GM12878 (cell line): ENCODE data around the gene BCAS3. TPM values are rescaled to one million over a fixed set of nuclear protein-coding genes. Genes with fewer than 3 reads are reported as not detected.

Experiments
- ATAC-seq: fragments of 200-7000 bp; cut with Tn5 transposase; 3 replicates; pipeline ENCODE4 v1.9.1; 2020; ENCODE audit warnings: mild to moderate bottlenecking, moderate library complexity
- BruUV-seq: library from RNA; stranded (reverse); fragments of 400-500 nt; replicated peaks from 2 replicates; lab custom pipeline; 2021; lab: Mats Ljungman, UMichigan
- CTCF ChIA-PET: fragments of 300-600 bp; sonication (Branson Sonifier 250); formaldehyde crosslinking; extraction: SDS; loops from one replicate; lab custom pipeline; 2021; ENCODE audit warnings: inconsistent platforms; lab: Yijun Ruan, JAX
- POLR2A ChIA-PET: fragments of 350-600 bp; formaldehyde crosslinking; extraction: SDS; loops from one replicate; lab custom pipeline; 2021; ENCODE audit warnings: inconsistent platforms; lab: Charles Lee
- RAD21 ChIA-PET: fragments of 300-600 bp; sonication (Branson Sonifier 250); formaldehyde crosslinking; loops from one replicate; lab custom pipeline; 2023; ENCODE audit warnings: antibody characterized with exemption; ENCODE audit not compliant: unreplicated experiment; lab: Charles Lee
- SMC1A ChIA-PET: fragments of 300-600 bp; sonication (Branson Sonifier 250); formaldehyde crosslinking; loops from one replicate; lab custom pipeline; 2023; ENCODE audit not compliant: unreplicated experiment, uncharacterized antibody; lab: Charles Lee
- DNase-seq: peaks from one replicate; pipeline ENCODE4 v3.0.0-alpha.2; 2011; ENCODE audit warnings: low read depth, low spot score
- FAIRE-seq: peaks from 3 replicates; lab custom pipeline; 2011; peaks lifted over from hg19 to GRCh38; lab: Jason Lieb, UNC
- H2AFZ ChIP-seq: 2 replicates; pipeline ENCODE4 v1.6.0; 2011; ENCODE audit warnings: low read depth, low read length, control low read depth; ENCODE audit not compliant: control insufficient read depth
- H3K27ac ChIP-seq: 2 replicates; pipeline ENCODE4 v1.5.1; 2011; ENCODE audit warnings: control low read depth; ENCODE audit not compliant: control insufficient read depth, insufficient read depth
- H3K27me3 ChIP-seq, 2 experiments: replicated peaks in 1 of 2; 2 replicates each; pipeline versions ENCODE4 v1.6.0 to v1.6.1; 2011; ENCODE audit warnings: low read length in 1 of 2; ENCODE audit not compliant: control insufficient read depth in 2 of 2, insufficient read depth in 2 of 2
- H3K36me3 ChIP-seq, 2 experiments: 2 replicates each; pipeline ENCODE4 v1.5.1; 2011; ENCODE audit warnings: low read length in 1 of 2; ENCODE audit not compliant: control insufficient read depth in 2 of 2, insufficient read depth in 2 of 2
- H3K4me1 ChIP-seq: 2 replicates; pipeline ENCODE4 v1.6.1; 2011; ENCODE audit warnings: mild to moderate bottlenecking, low read length, moderate library complexity, mixed read lengths; ENCODE audit not compliant: control insufficient read depth, insufficient read depth
- H3K4me2 ChIP-seq: 2 replicates; pipeline ENCODE4 v1.6.0; 2011; ENCODE audit warnings: control low read depth; ENCODE audit not compliant: control insufficient read depth, insufficient read depth
- H3K4me3 ChIP-seq: fragments of 200-600 bp; sonication (generic); 2 replicates; pipeline ENCODE4 v1.5.1; 2016
- H3K79me2 ChIP-seq: 2 replicates; pipeline ENCODE4 v1.6.0; 2011; ENCODE audit warnings: low read length; ENCODE audit not compliant: control insufficient read depth, insufficient read depth
- H3K9ac ChIP-seq: 2 replicates; pipeline ENCODE4 v1.8.0; 2011; ENCODE audit warnings: low read length, control low read depth, mixed read lengths; ENCODE audit not compliant: control insufficient read depth, insufficient read depth
- H3K9me3 ChIP-seq: replicated peaks from 3 replicates; pipeline ENCODE4 v1.5.1; 2011; ENCODE audit warnings: mild to moderate bottlenecking, low read length; ENCODE audit not compliant: control insufficient read depth, insufficient read depth
- H4K20me1 ChIP-seq: 2 replicates; pipeline ENCODE4 v1.6.0; 2011; ENCODE audit not compliant: control insufficient read depth, insufficient read depth
- WGBS: methylation state at CpG from one replicate; pipeline ENCODE4 v1.1.6; 2016; ENCODE audit warnings: low lambda C conversion rate; ENCODE audit not compliant: insufficient replicate concordance, insufficient coverage; ENCODE audit errors: missing lambda C conversion rate; 5-methylcytosine and 5-hydroxymethylcytosine counted together
- in situ Hi-C: fragments of 300-500 bp; cut with MboI; formaldehyde crosslinking; loops from 9 replicates; pipeline ENCODE4 v1.14.3; 2018; ENCODE audit warnings: mixed read lengths
- intact Hi-C: fragments of 100-400 bp; cut with micrococcal nuclease; formaldehyde crosslinking; loops from one replicate; pipeline ENCODE4 v1.14.2; 2022; ENCODE audit not compliant: unreplicated experiment
- polyA plus RNA-seq, 11 experiments: library from polyadenylated mRNA; depleted of rRNA in 4 of 11; unstranded in 6 of 11; stranded (reverse) in 5 of 11; fragments of >200 nt; fragmentation: Nextera tagmentation in 4 of 11; fragmentation: Illumina TruSeq in 1 of 11; extraction: Ambion mirVana in 4 of 11; extraction: Trizol in 1 of 11; gene quantifications; 1 replicate in 1 of 11; 2 replicates in 10 of 11; pipeline versions ENCODE4 v1.2.1 to v1.2.3, GENCODE V29; 2011 to 2016; ENCODE audit warnings: inconsistent platforms in 2 of 11, missing spikeins in 2 of 11, low read depth in 1 of 11
- total RNA-seq, 4 experiments: library from RNA; depleted of rRNA in 3 of 4; stranded (reverse); fragments of >200 nt in 3 of 4; fragmentation: Illumina TruSeq in 1 of 4; extraction: Trizol in 1 of 4; gene quantifications; 2 replicates each; pipeline versions ENCODE4 v1.2.1 to v1.2.3, GENCODE V29; 2013 to 2021
- TF ChIP-seq, protein P1 (sequence below): fragments of 450-650 bp; IDR thresholded peaks from 2 replicates; pipeline ENCODE4 v1.6.1; 2016; ENCODE audit warnings: mild to moderate bottlenecking, moderate library complexity, borderline replicate concordance
- TF ChIP-seq, protein P2 (sequence below): fragments of 450-650 bp; IDR thresholded peaks from 2 replicates; pipeline ENCODE4 v1.6.1; 2017; ENCODE audit warnings: mild to moderate bottlenecking, moderate library complexity
- TF ChIP-seq, protein P3 (sequence below): fragments of 150-350 bp; IDR thresholded peaks from 2 replicates; pipeline ENCODE4 v1.6.1; 2014; ENCODE audit warnings: mild to moderate bottlenecking, low read depth, low read length
- TF ChIP-seq, protein P4 (sequence below): IDR thresholded peaks from 2 replicates; pipeline ENCODE4 v1.6.1; 2011; ENCODE audit warnings: borderline replicate concordance, low read depth, mild to moderate bottlenecking, moderate library complexity, low read length; ENCODE audit not compliant: insufficient read depth, poor library complexity, severe bottlenecking

BCAS3 gene
- total and polyA plus RNA-seq, 10 of the 15 experiments (the other 5 are each of a cell fraction or from before 2014, with no cell fraction given), result 2.1 to 11.0 (median 6.6) TPM

DNA sequence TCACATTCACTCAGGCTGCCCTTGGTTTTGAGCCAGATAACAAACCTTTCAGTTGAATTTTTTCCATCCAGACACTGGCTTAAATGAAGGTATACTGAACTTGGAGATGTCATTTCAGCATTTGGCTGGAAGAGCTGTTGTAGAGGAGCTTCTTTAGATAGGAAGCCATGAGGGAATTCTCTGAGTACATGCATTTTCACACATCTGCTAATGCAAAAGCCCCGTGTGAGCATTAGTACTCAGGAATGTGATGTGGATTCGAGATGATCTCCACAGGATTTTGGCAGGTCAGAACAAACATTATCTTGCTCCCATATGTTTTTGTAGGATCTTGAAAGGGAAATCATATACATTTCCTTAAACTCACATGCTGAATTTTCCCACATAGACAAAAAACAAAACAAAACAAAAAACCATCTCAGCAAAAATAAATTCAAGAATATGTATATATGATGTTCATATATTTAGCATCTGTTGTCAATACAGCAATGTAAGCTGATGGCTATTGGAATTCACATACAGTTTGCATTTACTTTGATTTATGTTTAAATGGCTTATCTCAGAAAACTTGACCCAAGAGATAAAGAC lies 444.8 kb downstream of the BCAS3 start (continued):
- TF ChIP-seq, protein P1, sequence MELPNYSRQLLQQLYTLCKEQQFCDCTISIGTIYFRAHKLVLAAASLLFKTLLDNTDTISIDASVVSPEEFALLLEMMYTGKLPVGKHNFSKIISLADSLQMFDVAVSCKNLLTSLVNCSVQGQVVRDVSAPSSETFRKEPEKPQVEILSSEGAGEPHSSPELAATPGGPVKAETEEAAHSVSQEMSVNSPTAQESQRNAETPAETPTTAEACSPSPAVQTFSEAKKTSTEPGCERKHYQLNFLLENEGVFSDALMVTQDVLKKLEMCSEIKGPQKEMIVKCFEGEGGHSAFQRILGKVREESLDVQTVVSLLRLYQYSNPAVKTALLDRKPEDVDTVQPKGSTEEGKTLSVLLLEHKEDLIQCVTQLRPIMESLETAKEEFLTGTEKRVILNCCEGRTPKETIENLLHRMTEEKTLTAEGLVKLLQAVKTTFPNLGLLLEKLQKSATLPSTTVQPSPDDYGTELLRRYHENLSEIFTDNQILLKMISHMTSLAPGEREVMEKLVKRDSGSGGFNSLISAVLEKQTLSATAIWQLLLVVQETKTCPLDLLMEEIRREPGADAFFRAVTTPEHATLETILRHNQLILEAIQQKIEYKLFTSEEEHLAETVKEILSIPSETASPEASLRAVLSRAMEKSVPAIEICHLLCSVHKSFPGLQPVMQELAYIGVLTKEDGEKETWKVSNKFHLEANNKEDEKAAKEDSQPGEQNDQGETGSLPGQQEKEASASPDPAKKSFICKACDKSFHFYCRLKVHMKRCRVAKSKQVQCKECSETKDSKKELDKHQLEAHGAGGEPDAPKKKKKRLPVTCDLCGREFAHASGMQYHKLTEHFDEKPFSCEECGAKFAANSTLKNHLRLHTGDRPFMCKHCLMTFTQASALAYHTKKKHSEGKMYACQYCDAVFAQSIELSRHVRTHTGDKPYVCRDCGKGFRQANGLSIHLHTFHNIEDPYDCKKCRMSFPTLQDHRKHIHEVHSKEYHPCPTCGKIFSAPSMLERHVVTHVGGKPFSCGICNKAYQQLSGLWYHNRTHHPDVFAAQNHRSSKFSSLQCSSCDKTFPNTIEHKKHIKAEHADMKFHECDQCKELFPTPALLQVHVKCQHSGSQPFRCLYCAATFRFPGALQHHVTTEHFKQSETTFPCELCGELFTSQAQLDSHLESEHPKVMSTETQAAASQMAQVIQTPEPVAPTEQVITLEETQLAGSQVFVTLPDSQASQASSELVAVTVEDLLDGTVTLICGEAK, result no peak
- TF ChIP-seq, all 136 proteins: peak for 0

DNA sequence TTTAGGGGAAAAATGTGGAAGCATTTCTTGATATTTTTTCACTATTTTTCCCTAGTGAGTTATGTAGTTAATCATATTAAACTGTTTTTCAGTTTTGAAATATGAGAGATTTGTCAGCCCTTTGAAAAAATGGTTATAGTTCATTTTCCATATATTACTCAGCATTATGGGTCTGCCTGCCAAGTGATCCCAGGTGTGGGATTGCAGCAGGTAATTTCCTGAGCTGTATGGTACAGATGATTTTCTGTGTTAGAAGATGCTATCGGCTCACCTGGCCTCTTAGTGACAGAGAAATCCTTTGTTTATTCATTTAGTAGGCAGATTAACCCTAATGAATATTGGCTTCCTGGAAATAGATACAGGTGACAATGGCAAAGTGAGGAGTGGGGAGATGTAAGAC lies 446.9 kb downstream of the BCAS3 start:
- intact Hi-C loops (no loop called here), in situ Hi-C loops (no loop called here)
- Histone ChIP-seq H3K9me3 (no peaks in the 10 kb centered on the region), H3K4me1 (no peaks in the 10 kb centered on the region), H2AFZ (no peak overlapping the region), H3K4me2 (no peak overlapping the region), H3K27ac (no peak overlapping the region), H3K79me2 (no peaks in the 10 kb centered on the region), H4K20me1 (no peaks in the 10 kb centered on the region), H3K27me3 (no peaks in the 10 kb centered on the region), H3K9ac (no peak overlapping the region), H3K4me3 (no peak overlapping the region), H3K36me3 (no peaks in the 10 kb centered on the region)
- whole genome bisulfite sequencing, result 33% methylated on average over 1 of the region's 1 CpG
- ATAC-seq (no peak), FAIRE-seq (no peak), DNase-seq (no peak)
- ChIA-PET RAD21 (interaction anchor here (0.5 kb wide), 1 partner anchor 82 kb away, joined by 4 read pairs; no protein-coding TSS in a partner anchor), POLR2A (no interaction called here), CTCF (interaction anchor here (1.3 kb wide), 1 partner anchor 11 kb away, joined by 7 read pairs; no protein-coding TSS in a partner anchor), SMC1A (no interaction called here)
- BruUV-seq, result no TSS peak
- TF ChIP-seq, protein P2, sequence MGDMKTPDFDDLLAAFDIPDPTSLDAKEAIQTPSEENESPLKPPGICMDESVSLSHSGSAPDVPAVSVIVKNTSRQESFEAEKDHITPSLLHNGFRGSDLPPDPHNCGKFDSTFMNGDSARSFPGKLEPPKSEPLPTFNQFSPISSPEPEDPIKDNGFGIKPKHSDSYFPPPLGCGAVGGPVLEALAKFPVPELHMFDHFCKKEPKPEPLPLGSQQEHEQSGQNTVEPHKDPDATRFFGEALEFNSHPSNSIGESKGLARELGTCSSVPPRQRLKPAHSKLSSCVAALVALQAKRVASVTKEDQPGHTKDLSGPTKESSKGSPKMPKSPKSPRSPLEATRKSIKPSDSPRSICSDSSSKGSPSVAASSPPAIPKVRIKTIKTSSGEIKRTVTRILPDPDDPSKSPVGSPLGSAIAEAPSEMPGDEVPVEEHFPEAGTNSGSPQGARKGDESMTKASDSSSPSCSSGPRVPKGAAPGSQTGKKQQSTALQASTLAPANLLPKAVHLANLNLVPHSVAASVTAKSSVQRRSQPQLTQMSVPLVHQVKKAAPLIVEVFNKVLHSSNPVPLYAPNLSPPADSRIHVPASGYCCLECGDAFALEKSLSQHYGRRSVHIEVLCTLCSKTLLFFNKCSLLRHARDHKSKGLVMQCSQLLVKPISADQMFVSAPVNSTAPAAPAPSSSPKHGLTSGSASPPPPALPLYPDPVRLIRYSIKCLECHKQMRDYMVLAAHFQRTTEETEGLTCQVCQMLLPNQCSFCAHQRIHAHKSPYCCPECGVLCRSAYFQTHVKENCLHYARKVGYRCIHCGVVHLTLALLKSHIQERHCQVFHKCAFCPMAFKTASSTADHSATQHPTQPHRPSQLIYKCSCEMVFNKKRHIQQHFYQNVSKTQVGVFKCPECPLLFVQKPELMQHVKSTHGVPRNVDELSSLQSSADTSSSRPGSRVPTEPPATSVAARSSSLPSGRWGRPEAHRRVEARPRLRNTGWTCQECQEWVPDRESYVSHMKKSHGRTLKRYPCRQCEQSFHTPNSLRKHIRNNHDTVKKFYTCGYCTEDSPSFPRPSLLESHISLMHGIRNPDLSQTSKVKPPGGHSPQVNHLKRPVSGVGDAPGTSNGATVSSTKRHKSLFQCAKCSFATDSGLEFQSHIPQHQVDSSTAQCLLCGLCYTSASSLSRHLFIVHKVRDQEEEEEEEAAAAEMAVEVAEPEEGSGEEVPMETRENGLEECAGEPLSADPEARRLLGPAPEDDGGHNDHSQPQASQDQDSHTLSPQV, result no peak
- TF ChIP-seq, protein P3, sequence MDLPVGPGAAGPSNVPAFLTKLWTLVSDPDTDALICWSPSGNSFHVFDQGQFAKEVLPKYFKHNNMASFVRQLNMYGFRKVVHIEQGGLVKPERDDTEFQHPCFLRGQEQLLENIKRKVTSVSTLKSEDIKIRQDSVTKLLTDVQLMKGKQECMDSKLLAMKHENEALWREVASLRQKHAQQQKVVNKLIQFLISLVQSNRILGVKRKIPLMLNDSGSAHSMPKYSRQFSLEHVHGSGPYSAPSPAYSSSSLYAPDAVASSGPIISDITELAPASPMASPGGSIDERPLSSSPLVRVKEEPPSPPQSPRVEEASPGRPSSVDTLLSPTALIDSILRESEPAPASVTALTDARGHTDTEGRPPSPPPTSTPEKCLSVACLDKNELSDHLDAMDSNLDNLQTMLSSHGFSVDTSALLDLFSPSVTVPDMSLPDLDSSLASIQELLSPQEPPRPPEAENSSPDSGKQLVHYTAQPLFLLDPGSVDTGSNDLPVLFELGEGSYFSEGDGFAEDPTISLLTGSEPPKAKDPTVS, result no peak
- TF ChIP-seq, protein P4, sequence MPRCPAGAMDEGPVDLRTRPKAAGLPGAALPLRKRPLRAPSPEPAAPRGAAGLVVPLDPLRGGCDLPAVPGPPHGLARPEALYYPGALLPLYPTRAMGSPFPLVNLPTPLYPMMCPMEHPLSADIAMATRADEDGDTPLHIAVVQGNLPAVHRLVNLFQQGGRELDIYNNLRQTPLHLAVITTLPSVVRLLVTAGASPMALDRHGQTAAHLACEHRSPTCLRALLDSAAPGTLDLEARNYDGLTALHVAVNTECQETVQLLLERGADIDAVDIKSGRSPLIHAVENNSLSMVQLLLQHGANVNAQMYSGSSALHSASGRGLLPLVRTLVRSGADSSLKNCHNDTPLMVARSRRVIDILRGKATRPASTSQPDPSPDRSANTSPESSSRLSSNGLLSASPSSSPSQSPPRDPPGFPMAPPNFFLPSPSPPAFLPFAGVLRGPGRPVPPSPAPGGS, result no peak
